ENCODE data around the gene GALNT6.

- no peak for TF ChIP-seq CTCF (IDR thresholded peaks at IDR 0.05; ENCODE audit: low read depth, low read length, poor library complexity, severe bottlenecking)
- peak; percentile 100; the same call in 1 of the 2 replicates for TF ChIP-seq EZH2phosphoT487 (IDR thresholded peaks at IDR 0.05; ENCODE audit: borderline replicate concordance, low read length)
Measured at GRCh38 chr12:51368640-51369517, 22.3 kb downstream of the GALNT6 start.

Measured in DOHH2 (cell line).